SU-DHL-6 (cell line): ENCODE results near the gene NPFF.

Experiments used
- H2AFZ ChIP-seq: fragments of 200-600 bp; sonication (generic); 2 replicates; pipeline ENCODE4 v1.6.1; 2014; ENCODE audit warnings: low read depth, mild to moderate bottlenecking, moderate library complexity, mixed read lengths, antibody characterized with exemption, low read length; ENCODE audit not compliant: severe bottlenecking
- H3F3A ChIP-seq: fragments of 200-600 bp; shearing (Covaris generic); 2 replicates; pipeline ENCODE4 v1.6.0; 2016; ENCODE audit warnings: antibody characterized with exemption, mild to moderate bottlenecking; ENCODE audit not compliant: insufficient read depth
- H3K27ac ChIP-seq: fragments of 200-600 bp; sonication (generic); 2 replicates; pipeline ENCODE4 v1.5.1; 2016; ENCODE audit warnings: low read depth, mild to moderate bottlenecking, low read length, moderate library complexity, mixed read lengths
- H3K27me3 ChIP-seq: fragments of 200-600 bp; sonication (generic), shearing (Covaris generic); 2 replicates; pipeline ENCODE4 v1.6.0; 2014; ENCODE audit warnings: mild to moderate bottlenecking, low read length
- H3K36me3 ChIP-seq: fragments of 200-600 bp; sonication (generic); 2 replicates; pipeline ENCODE4 v1.6.1; 2014; ENCODE audit warnings: mild to moderate bottlenecking, low read length, mixed read lengths
- H3K4me2 ChIP-seq: fragments of 300-600, 200-600 bp; shearing (Covaris generic), sonication (generic); 2 replicates; pipeline ENCODE4 v1.6.0; 2014; ENCODE audit warnings: low read length, low read depth, mild to moderate bottlenecking; ENCODE audit not compliant: poor library complexity, severe bottlenecking
- H3K4me3 ChIP-seq: fragments of 200-600 bp; sonication (generic); 2 replicates; pipeline ENCODE4 v1.5.1; 2014; ENCODE audit warnings: antibody characterized with exemption, low read length, mild to moderate bottlenecking, mixed read lengths; ENCODE audit not compliant: insufficient read depth, poor library complexity, severe bottlenecking
- H3K79me2 ChIP-seq: fragments of 200-600 bp; sonication (generic); 2 replicates; pipeline ENCODE4 v1.6.1; 2014; ENCODE audit warnings: mild to moderate bottlenecking, low read length, moderate library complexity; ENCODE audit not compliant: insufficient read depth
- H3K9ac ChIP-seq: fragments of 200-600 bp; sonication (generic); 2 replicates; pipeline ENCODE4 v1.7.0; 2014; ENCODE audit warnings: mild to moderate bottlenecking, low read length
- H3K9me2 ChIP-seq: fragments of 200-600 bp; sonication (generic); replicated peaks from 2 replicates; pipeline ENCODE4 v1.6.1; 2014; ENCODE audit warnings: low read length; ENCODE audit not compliant: insufficient read depth
- H3K9me3 ChIP-seq: fragments of 200-600 bp; sonication (generic); 2 replicates; pipeline ENCODE4 v1.6.1; 2014; ENCODE audit warnings: low read length, mixed read lengths; ENCODE audit not compliant: insufficient read depth
- H4K20me1 ChIP-seq: fragments of 200-600 bp; sonication (generic); 2 replicates; pipeline ENCODE4 v1.6.1; 2014; ENCODE audit warnings: low read depth, mild to moderate bottlenecking, antibody characterized with exemption, low read length, moderate library complexity, mixed read lengths
- EZH2phosphoT487 ChIP-seq: fragments of 200-600 bp; sonication (generic), shearing (Covaris generic); conservative IDR thresholded peaks from 2 replicates; pipeline ENCODE4 v1.6.1; 2018; ENCODE audit warnings: mild to moderate bottlenecking, antibody characterized with exemption, low read length, moderate library complexity, mixed read lengths
- TF ChIP-seq, protein P1 (sequence below): fragments of 200-600 bp; sonication (generic); IDR thresholded peaks from one replicate; pipeline ENCODE4 v1.5.1; 2017; ENCODE audit warnings: antibody characterized with exemption, mild to moderate bottlenecking, low read length, moderate library complexity; ENCODE audit not compliant: insufficient read depth, poor library complexity, severe bottlenecking

Gene NPFF

DNA sequence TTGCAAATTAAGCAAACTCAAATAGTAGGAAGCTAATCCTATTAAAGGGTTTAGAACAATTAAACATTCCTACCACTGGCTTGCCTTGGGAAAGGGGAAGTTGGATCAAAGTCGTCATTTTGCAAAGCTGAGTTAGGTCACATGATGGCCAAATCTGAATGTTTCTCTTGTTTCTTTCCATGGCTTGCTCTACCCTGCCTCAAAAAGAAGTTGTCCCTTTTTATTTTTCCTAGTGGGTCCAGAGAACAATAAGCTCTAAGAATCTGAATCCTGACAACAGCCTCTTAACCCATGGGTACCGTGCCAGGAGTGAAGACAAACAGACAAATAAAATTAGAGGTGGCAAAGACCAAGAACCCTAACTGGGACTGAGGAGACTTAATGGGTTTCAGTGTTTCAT lies 26.2 kb upstream of the NPFF start:
- Histone ChIP-seq H3K4me2 (no peak overlapping the region), H3K27ac (no peak overlapping the region), H2AFZ (no peak overlapping the region), H3K36me3 (peaks cover 6% of the 10 kb centered on the region; the same call in 1 of the 2 replicates), H3K79me2 (no peaks in the 10 kb centered on the region), H3K9me2 (no peaks in the 10 kb centered on the region), H3K27me3 (no peaks in the 10 kb centered on the region), H3K4me3 (no peak overlapping the region), H3F3A (no peaks in the 10 kb centered on the region), H3K9me3 (no peaks in the 10 kb centered on the region), H3K9ac (no peak overlapping the region), H4K20me1 (no peaks in the 10 kb centered on the region)
- no peak for TF ChIP-seq EZH2phosphoT487
- TF ChIP-seq, protein P1, sequence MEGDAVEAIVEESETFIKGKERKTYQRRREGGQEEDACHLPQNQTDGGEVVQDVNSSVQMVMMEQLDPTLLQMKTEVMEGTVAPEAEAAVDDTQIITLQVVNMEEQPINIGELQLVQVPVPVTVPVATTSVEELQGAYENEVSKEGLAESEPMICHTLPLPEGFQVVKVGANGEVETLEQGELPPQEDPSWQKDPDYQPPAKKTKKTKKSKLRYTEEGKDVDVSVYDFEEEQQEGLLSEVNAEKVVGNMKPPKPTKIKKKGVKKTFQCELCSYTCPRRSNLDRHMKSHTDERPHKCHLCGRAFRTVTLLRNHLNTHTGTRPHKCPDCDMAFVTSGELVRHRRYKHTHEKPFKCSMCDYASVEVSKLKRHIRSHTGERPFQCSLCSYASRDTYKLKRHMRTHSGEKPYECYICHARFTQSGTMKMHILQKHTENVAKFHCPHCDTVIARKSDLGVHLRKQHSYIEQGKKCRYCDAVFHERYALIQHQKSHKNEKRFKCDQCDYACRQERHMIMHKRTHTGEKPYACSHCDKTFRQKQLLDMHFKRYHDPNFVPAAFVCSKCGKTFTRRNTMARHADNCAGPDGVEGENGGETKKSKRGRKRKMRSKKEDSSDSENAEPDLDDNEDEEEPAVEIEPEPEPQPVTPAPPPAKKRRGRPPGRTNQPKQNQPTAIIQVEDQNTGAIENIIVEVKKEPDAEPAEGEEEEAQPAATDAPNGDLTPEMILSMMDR = no peak

DNA sequence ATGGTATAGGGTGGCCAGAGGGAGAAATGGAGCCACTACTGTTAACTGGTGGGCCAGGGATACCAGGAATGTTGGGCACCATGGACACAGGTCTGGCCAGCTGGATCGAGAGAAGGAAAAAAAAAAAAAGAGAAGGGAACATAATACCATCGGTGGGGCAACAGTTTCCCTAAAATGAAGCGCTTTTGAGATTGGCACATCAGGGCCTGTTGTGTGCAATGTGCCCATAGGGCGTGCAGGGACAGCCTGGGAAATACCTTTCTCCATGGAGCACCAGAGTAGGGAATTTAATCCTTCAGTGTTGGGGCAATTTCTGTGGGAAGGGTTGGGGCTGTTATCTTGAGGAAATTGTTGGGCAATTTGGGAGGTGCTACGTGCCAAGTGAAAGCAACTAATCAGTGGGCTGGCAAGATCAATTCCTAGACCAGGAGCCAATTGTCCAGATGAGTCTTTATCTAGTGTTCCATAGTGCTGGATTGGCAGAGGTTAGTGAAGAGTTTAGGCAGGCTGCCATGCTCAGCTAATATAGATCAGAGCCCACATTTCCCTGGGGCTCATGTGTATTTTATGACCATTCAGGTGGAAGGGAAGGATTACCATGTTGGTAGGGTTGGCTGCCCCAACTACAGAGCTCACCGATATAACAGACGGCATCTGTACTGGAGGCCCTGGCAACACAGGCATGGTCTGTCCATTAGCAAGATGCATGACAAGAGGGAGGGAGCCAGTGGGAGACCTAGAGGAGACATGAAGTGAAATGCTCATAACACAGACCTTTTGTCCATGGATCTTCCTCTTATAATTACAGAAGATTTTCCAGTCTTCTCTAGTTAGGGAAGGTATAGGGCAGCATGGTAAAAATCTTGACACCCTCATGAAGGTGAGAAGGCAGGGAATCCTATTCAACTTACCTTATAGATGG lies 25.5 kb upstream of the NPFF start:
- no peaks in the 10 kb centered on the region for H3K9me2 ChIP-seq
- no peak overlapping the region for H3K4me2 ChIP-seq
- H3K9ac ChIP-seq = no peak overlapping the region
- TF ChIP-seq, protein P1 = no peak
- TF ChIP-seq EZH2phosphoT487 = no peak
- H3K9me3 ChIP-seq = no peaks in the 10 kb centered on the region
- H3K4me3 ChIP-seq = no peak overlapping the region
- peaks cover 6% of the 10 kb centered on the region; the same call in 1 of the 2 replicates for H3K36me3 ChIP-seq
- no peak overlapping the region for H2AFZ ChIP-seq
- H3K27ac ChIP-seq = no peak overlapping the region
- no peaks in the 10 kb centered on the region for H4K20me1 ChIP-seq
- no peaks in the 10 kb centered on the region for H3K79me2 ChIP-seq
- no peaks in the 10 kb centered on the region for H3K27me3 ChIP-seq
- no peaks in the 10 kb centered on the region for H3F3A ChIP-seq

DNA sequence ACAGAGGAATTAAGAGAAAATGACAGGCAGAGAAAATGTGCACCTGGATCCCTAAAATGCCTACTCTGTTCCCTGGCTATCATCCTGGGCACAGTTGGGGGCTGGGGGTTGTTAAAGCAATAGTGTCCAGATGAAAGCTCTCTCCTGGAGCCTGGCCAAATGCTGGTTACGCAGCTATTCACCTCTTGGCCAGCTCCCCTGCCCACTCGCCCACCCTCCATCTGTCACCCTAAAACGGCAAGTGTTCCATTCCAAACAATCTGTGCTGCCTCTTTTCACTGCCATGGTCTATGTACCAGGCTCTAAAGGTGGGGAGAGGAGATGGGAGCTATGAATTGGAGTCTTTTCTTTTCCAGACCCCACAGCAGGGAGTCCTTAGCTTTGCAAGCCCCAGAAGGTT lies 24.7 kb upstream of the NPFF start:
- Histone ChIP-seq H3K79me2 (no peaks in the 10 kb centered on the region), H3F3A (no peaks in the 10 kb centered on the region), H4K20me1 (no peaks in the 10 kb centered on the region), H2AFZ (no peak overlapping the region), H3K4me3 (no peak overlapping the region), H3K9me2 (no peaks in the 10 kb centered on the region), H3K9ac (no peak overlapping the region), H3K4me2 (no peak overlapping the region), H3K36me3 (peaks cover 6% of the 10 kb centered on the region; the same call in 1 of the 2 replicates), H3K27me3 (no peaks in the 10 kb centered on the region), H3K27ac (no peak overlapping the region), H3K9me3 (no peaks in the 10 kb centered on the region)
- TF ChIP-seq, protein P1 = no peak
